Measurements from ENCODE around the gene BIRC6. TPM values are rescaled to one million over a fixed set of nuclear protein-coding genes. Genes with fewer than 3 reads are reported as not detected.

The BIRC6 gene
- total and polyA plus RNA-seq, 5 donors from 2014 or later = 18.9 to 176 (median 27.2) TPM

GRCh38 chr2:32489061-32489460 lies 132.2 kb downstream of the BIRC6 start:
- ATAC-seq (ENCODE audit: low read depth in 2 of 2) = no peak
- H3K36me3 ChIP-seq (ENCODE audit: control insufficient read depth, insufficient read depth, low read length) = peaks cover 82% of the 10 kb centered on the region

GRCh38 chr2:32491346-32491745 lies 134.5 kb downstream of the BIRC6 start:
- no peak overlapping the region for H3K27ac Mint-ChIP-seq
- no peaks in the 10 kb centered on the region for H3K27me3 Mint-ChIP-seq
- Histone ChIP-seq H3K27me3 (ENCODE audit: control insufficient read depth, insufficient read depth, low read length) (no peaks in the 10 kb centered on the region), H3K4me3 (ENCODE audit: low read depth, low read length) (no peak overlapping the region), H3K36me3 (ENCODE audit: control insufficient read depth, insufficient read depth, low read length) (peaks cover 74% of the 10 kb centered on the region), H3K4me1 (ENCODE audit: control insufficient read depth, insufficient read depth, low read length, poor library complexity, severe bottlenecking) (no peaks in the 10 kb centered on the region), H3K9me3 (ENCODE audit: control insufficient read depth in 2 of 2, low read length in 2 of 2) (no peaks in the 10 kb centered on the region), H3K27ac (ENCODE audit: insufficient read depth, low read length, poor library complexity, severe bottlenecking) (no peak overlapping the region)
- DNase-seq (no peak), ATAC-seq (ENCODE audit: low read depth in 2 of 2) (no peak)
- no peaks in the 10 kb centered on the region for H3K9me3 Mint-ChIP-seq
- H3K36me3 Mint-ChIP-seq = peaks cover 19% of the 10 kb centered on the region
- peaks cover 0 to under 1% (median 0%) of the 10 kb centered on the region in 4 donors for H3K4me1 Mint-ChIP-seq
- no peak overlapping the region for H3K4me3 Mint-ChIP-seq

More at GRCh38 chr2:32489061-32489460, 132.2 kb downstream of the BIRC6 start:
- H3K27me3 Mint-ChIP-seq = no peaks in the 10 kb centered on the region
- no peaks in the 10 kb centered on the region for H3K9me3 Mint-ChIP-seq
- Histone ChIP-seq H3K27ac (ENCODE audit: insufficient read depth, low read length, poor library complexity, severe bottlenecking) (no peak overlapping the region), H3K4me3 (ENCODE audit: low read depth, low read length) (no peak overlapping the region), H3K4me1 (ENCODE audit: control insufficient read depth, insufficient read depth, low read length, poor library complexity, severe bottlenecking) (no peaks in the 10 kb centered on the region), H3K27me3 (ENCODE audit: control insufficient read depth, insufficient read depth, low read length) (no peaks in the 10 kb centered on the region), H3K9me3 (ENCODE audit: control insufficient read depth in 2 of 2, low read length in 2 of 2) (no peaks in the 10 kb centered on the region)
- peaks cover 30% of the 10 kb centered on the region for H3K36me3 Mint-ChIP-seq
- H3K4me1 Mint-ChIP-seq = peaks cover 0 to 4% (median 1%) of the 10 kb centered on the region in 4 donors
- peak overlapping the region in 1 of 3 donors; percentile 18 for H3K27ac Mint-ChIP-seq
- no peak overlapping the region for H3K4me3 Mint-ChIP-seq
- DNase-seq = no peak

- no peak overlapping the region for H3K4me3 ChIP-seq (ENCODE audit: low read depth, low read length)
- no peaks in the 10 kb centered on the region for H3K27me3 Mint-ChIP-seq
- H3K4me1 ChIP-seq (ENCODE audit: control insufficient read depth, insufficient read depth, low read length, poor library complexity, severe bottlenecking) = no peaks in the 10 kb centered on the region
- H3K36me3 Mint-ChIP-seq = peaks cover 23% of the 10 kb centered on the region
- no peaks in the 10 kb centered on the region for H3K9me3 ChIP-seq (ENCODE audit: control insufficient read depth in 2 of 2, low read length in 2 of 2)
- peaks cover 71% of the 10 kb centered on the region for H3K36me3 ChIP-seq (ENCODE audit: control insufficient read depth, insufficient read depth, low read length)
- H3K27me3 ChIP-seq (ENCODE audit: control insufficient read depth, insufficient read depth, low read length) = no peaks in the 10 kb centered on the region
- ATAC-seq (ENCODE audit: low read depth in 2 of 2) = no peak
- no peak for DNase-seq
- no peaks in the 10 kb centered on the region for H3K9me3 Mint-ChIP-seq
- no peak overlapping the region for H3K27ac Mint-ChIP-seq
- peaks cover 0 to 13% (median 0%) of the 10 kb centered on the region in 4 donors for H3K4me1 Mint-ChIP-seq
- H3K27ac ChIP-seq (ENCODE audit: insufficient read depth, low read length, poor library complexity, severe bottlenecking) = no peak overlapping the region
- no peak overlapping the region for H3K4me3 Mint-ChIP-seq
Observed at GRCh38 chr2:32495139-32495538, 138.3 kb downstream of the BIRC6 start.

GRCh38 chr2:32496662-32497061 lies 139.8 kb downstream of the BIRC6 start:
- H3K27me3 Mint-ChIP-seq = no peaks in the 10 kb centered on the region
- Histone ChIP-seq H3K9me3 (ENCODE audit: control insufficient read depth in 2 of 2, low read length in 2 of 2) (no peaks in the 10 kb centered on the region), H3K27ac (ENCODE audit: insufficient read depth, low read length, poor library complexity, severe bottlenecking) (no peak overlapping the region), H3K36me3 (ENCODE audit: control insufficient read depth, insufficient read depth, low read length) (peaks cover 75% of the 10 kb centered on the region), H3K4me3 (ENCODE audit: low read depth, low read length) (no peak overlapping the region), H3K27me3 (ENCODE audit: control insufficient read depth, insufficient read depth, low read length) (no peaks in the 10 kb centered on the region), H3K4me1 (ENCODE audit: control insufficient read depth, insufficient read depth, low read length, poor library complexity, severe bottlenecking) (no peaks in the 10 kb centered on the region)
- H3K27ac Mint-ChIP-seq = no peak overlapping the region
- H3K36me3 Mint-ChIP-seq = peaks cover 27% of the 10 kb centered on the region
- H3K4me3 Mint-ChIP-seq = no peak overlapping the region
- DNase-seq (no peak), ATAC-seq (ENCODE audit: low read depth in 2 of 2) (no peak)
- no peaks in the 10 kb centered on the region for H3K9me3 Mint-ChIP-seq
- H3K4me1 Mint-ChIP-seq = peaks cover 0 to 13% (median 0%) of the 10 kb centered on the region in 4 donors

GRCh38 chr2:32498306-32498705 lies 141.5 kb downstream of the BIRC6 start:
- H3K27me3 Mint-ChIP-seq = no peaks in the 10 kb centered on the region
- no peaks in the 10 kb centered on the region for H3K27me3 ChIP-seq (ENCODE audit: control insufficient read depth, insufficient read depth, low read length)
- no peaks in the 10 kb centered on the region for H3K4me1 ChIP-seq (ENCODE audit: control insufficient read depth, insufficient read depth, low read length, poor library complexity, severe bottlenecking)
- H3K4me1 Mint-ChIP-seq = peaks cover 0 to 13% (median 0%) of the 10 kb centered on the region in 4 donors
- H3K9me3 ChIP-seq (ENCODE audit: control insufficient read depth in 2 of 2, low read length in 2 of 2) = no peaks in the 10 kb centered on the region
- H3K36me3 ChIP-seq (ENCODE audit: control insufficient read depth, insufficient read depth, low read length) = peaks cover 75% of the 10 kb centered on the region
- H3K4me3 ChIP-seq (ENCODE audit: low read depth, low read length) = no peak overlapping the region
- no peaks in the 10 kb centered on the region for H3K9me3 Mint-ChIP-seq
- H3K27ac Mint-ChIP-seq = peak overlapping the region in 1 of 3 donors; percentile 25
- no peak for ATAC-seq (ENCODE audit: low read depth in 2 of 2)
- H3K27ac ChIP-seq (ENCODE audit: insufficient read depth, low read length, poor library complexity, severe bottlenecking) = no peak overlapping the region
- H3K36me3 Mint-ChIP-seq = peaks cover 33% of the 10 kb centered on the region
- no peak overlapping the region for H3K4me3 Mint-ChIP-seq
- DNase-seq = no peak

GRCh38 chr2:32502941-32503340 lies 146.1 kb downstream of the BIRC6 start:
- Mint-ChIP-seq H3K27me3 (no peaks in the 10 kb centered on the region), H3K36me3 (peaks cover 20% of the 10 kb centered on the region), H3K27ac (no peak overlapping the region), H3K9me3 (no peaks in the 10 kb centered on the region), H3K4me3 (no peak overlapping the region), H3K4me1 (peaks cover 2 to 7% (median 4%) of the 10 kb centered on the region in 4 donors)
- Histone ChIP-seq H3K27ac (ENCODE audit: insufficient read depth, low read length, poor library complexity, severe bottlenecking) (no peak overlapping the region), H3K36me3 (ENCODE audit: control insufficient read depth, insufficient read depth, low read length) (peaks cover 73% of the 10 kb centered on the region), H3K4me1 (ENCODE audit: control insufficient read depth, insufficient read depth, low read length, poor library complexity, severe bottlenecking) (no peaks in the 10 kb centered on the region), H3K27me3 (ENCODE audit: control insufficient read depth, insufficient read depth, low read length) (no peaks in the 10 kb centered on the region), H3K9me3 (ENCODE audit: control insufficient read depth in 2 of 2, low read length in 2 of 2) (no peaks in the 10 kb centered on the region), H3K4me3 (ENCODE audit: low read depth, low read length) (no peak overlapping the region)
- DNase-seq (no peak), ATAC-seq (ENCODE audit: low read depth in 2 of 2) (no peak)

- Histone ChIP-seq H3K36me3 (ENCODE audit: control insufficient read depth, insufficient read depth, low read length) (peaks cover 73% of the 10 kb centered on the region), H3K4me3 (ENCODE audit: low read depth, low read length) (no peak overlapping the region), H3K27me3 (ENCODE audit: control insufficient read depth, insufficient read depth, low read length) (no peaks in the 10 kb centered on the region), H3K9me3 (ENCODE audit: control insufficient read depth in 2 of 2, low read length in 2 of 2) (no peaks in the 10 kb centered on the region), H3K27ac (ENCODE audit: insufficient read depth, low read length, poor library complexity, severe bottlenecking) (no peak overlapping the region), H3K4me1 (ENCODE audit: control insufficient read depth, insufficient read depth, low read length, poor library complexity, severe bottlenecking) (no peaks in the 10 kb centered on the region)
- Mint-ChIP-seq H3K9me3 (no peaks in the 10 kb centered on the region), H3K27ac (no peak overlapping the region), H3K27me3 (no peaks in the 10 kb centered on the region), H3K4me1 (peaks cover 0 to 6% (median 2%) of the 10 kb centered on the region in 4 donors), H3K4me3 (no peak overlapping the region), H3K36me3 (peaks cover 25% of the 10 kb centered on the region)
- ATAC-seq (ENCODE audit: low read depth in 2 of 2) (no peak), DNase-seq (no peak)
Observed at GRCh38 chr2:32504877-32505478, 148.2 kb downstream of the BIRC6 start.

- Mint-ChIP-seq H3K4me1 (peaks cover 0 to 6% (median 2%) of the 10 kb centered on the region in 4 donors), H3K9me3 (no peaks in the 10 kb centered on the region), H3K36me3 (peaks cover 25% of the 10 kb centered on the region), H3K4me3 (no peak overlapping the region), H3K27ac (peak overlapping the region in 1 of 3 donors; percentile 2), H3K27me3 (no peaks in the 10 kb centered on the region)
- no peak for DNase-seq
- Histone ChIP-seq H3K4me1 (ENCODE audit: control insufficient read depth, insufficient read depth, low read length, poor library complexity, severe bottlenecking) (no peaks in the 10 kb centered on the region), H3K4me3 (ENCODE audit: low read depth, low read length) (no peak overlapping the region), H3K27me3 (ENCODE audit: control insufficient read depth, insufficient read depth, low read length) (no peaks in the 10 kb centered on the region), H3K9me3 (ENCODE audit: control insufficient read depth in 2 of 2, low read length in 2 of 2) (no peaks in the 10 kb centered on the region), H3K27ac (ENCODE audit: insufficient read depth, low read length, poor library complexity, severe bottlenecking) (no peak overlapping the region), H3K36me3 (ENCODE audit: control insufficient read depth, insufficient read depth, low read length) (peaks cover 68% of the 10 kb centered on the region)
- ATAC-seq (ENCODE audit: low read depth in 2 of 2) = no peak
Observed at GRCh38 chr2:32506446-32506845, 149.6 kb downstream of the BIRC6 start.

Data from CD4-positive, CD25-positive, alpha-beta regulatory T cell (primary cell).